Upper lobe of left lung (tissue), 4 donors: ENCODE data around the gene RACK1.

ENCODE experiments used
- EP300 ChIP-seq, 4 donors: sonication (generic); formaldehyde crosslinking; IDR thresholded peaks; one replicate each; pipeline ENCODE4 v1.5.1; 2017; ENCODE audit warnings: antibody characterized with exemption in 4 of 4, control low read depth in 2 of 4
- POLR2A ChIP-seq, 4 donors: fragments of 450-650 bp; IDR thresholded peaks; one replicate each; pipeline ENCODE4 v1.5.1; 2016 to 2017; ENCODE audit warnings: antibody characterized with exemption in 4 of 4, mild to moderate bottlenecking in 2 of 4
- POLR2AphosphoS5 ChIP-seq, 2 donors: sonication (generic); formaldehyde crosslinking; IDR thresholded peaks; one replicate each; pipeline ENCODE4 v1.5.1; 2017; ENCODE audit warnings: antibody characterized with exemption in 2 of 2
- TF ChIP-seq, protein P1 (sequence below), 6 experiments: fragments of 450-650 bp in 4 of 6; fragments of 200-600 bp in 2 of 6; sonication (generic) in 2 of 6; IDR thresholded peaks; one replicate each; pipeline ENCODE4 v1.5.1; 2016 to 2019; ENCODE audit warnings: antibody characterized with exemption in 6 of 6

DNA sequence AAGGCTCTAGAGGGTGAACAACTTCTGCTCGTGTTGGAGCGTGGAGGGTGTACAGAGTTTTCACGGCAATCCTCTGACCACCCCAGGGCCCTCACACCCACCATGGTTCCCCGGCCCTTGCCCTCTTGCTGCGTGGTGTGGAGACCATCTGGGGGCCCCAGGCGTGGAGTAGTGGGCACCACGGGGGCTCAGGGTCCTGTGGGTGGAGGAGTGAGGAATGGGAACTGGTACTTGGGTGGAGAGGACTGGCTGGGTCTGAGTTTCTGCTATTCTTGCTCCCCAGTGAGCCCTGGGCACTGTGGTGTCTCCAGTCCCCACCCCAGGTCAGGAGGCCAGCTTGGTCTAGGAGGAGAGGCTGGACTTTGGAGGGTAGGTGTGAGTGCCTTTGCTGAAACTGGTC lies 39.2 kb upstream of the RACK1 start:
- TF ChIP-seq POLR2A (IDR thresholded peaks at IDR 0.05): no peak
- no peak for TF ChIP-seq POLR2AphosphoS5 (IDR thresholded peaks at IDR 0.05)
- TF ChIP-seq, protein P1, sequence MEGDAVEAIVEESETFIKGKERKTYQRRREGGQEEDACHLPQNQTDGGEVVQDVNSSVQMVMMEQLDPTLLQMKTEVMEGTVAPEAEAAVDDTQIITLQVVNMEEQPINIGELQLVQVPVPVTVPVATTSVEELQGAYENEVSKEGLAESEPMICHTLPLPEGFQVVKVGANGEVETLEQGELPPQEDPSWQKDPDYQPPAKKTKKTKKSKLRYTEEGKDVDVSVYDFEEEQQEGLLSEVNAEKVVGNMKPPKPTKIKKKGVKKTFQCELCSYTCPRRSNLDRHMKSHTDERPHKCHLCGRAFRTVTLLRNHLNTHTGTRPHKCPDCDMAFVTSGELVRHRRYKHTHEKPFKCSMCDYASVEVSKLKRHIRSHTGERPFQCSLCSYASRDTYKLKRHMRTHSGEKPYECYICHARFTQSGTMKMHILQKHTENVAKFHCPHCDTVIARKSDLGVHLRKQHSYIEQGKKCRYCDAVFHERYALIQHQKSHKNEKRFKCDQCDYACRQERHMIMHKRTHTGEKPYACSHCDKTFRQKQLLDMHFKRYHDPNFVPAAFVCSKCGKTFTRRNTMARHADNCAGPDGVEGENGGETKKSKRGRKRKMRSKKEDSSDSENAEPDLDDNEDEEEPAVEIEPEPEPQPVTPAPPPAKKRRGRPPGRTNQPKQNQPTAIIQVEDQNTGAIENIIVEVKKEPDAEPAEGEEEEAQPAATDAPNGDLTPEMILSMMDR (IDR thresholded peaks at IDR 0.05): no peak
- no peak for TF ChIP-seq EP300 (IDR thresholded peaks at IDR 0.05)
